ENCODE results near the gene AP3S2. TPM values are rescaled to one million over a fixed set of nuclear protein-coding genes. Genes with fewer than 3 reads are reported as not detected.

AP3S2 gene
- total and polyA plus RNA-seq, 2 experiments from 2014 or later: 9.4 to 93.3 TPM

DNA sequence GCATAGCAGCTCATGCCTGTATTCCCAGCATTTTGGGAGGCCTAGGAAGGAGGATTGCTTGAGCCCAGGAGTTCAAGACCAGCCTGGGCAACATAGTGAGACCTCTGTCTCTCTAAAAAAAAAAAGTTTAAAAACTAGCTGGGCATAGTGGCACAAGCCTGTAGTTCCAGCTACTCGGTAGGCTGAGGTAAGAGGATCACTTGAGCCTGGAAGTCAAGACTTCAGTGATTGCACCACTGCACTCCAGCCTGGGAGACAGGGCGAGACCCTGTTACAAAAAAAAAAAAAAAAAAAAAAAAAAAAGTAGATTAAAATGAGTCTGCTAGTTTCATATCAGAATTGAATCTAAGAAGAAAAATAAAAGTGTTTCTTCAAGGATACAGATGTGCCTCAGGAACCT lies 46.7 kb downstream of the AP3S2 start (continued):
- TF ChIP-seq, protein P1, sequence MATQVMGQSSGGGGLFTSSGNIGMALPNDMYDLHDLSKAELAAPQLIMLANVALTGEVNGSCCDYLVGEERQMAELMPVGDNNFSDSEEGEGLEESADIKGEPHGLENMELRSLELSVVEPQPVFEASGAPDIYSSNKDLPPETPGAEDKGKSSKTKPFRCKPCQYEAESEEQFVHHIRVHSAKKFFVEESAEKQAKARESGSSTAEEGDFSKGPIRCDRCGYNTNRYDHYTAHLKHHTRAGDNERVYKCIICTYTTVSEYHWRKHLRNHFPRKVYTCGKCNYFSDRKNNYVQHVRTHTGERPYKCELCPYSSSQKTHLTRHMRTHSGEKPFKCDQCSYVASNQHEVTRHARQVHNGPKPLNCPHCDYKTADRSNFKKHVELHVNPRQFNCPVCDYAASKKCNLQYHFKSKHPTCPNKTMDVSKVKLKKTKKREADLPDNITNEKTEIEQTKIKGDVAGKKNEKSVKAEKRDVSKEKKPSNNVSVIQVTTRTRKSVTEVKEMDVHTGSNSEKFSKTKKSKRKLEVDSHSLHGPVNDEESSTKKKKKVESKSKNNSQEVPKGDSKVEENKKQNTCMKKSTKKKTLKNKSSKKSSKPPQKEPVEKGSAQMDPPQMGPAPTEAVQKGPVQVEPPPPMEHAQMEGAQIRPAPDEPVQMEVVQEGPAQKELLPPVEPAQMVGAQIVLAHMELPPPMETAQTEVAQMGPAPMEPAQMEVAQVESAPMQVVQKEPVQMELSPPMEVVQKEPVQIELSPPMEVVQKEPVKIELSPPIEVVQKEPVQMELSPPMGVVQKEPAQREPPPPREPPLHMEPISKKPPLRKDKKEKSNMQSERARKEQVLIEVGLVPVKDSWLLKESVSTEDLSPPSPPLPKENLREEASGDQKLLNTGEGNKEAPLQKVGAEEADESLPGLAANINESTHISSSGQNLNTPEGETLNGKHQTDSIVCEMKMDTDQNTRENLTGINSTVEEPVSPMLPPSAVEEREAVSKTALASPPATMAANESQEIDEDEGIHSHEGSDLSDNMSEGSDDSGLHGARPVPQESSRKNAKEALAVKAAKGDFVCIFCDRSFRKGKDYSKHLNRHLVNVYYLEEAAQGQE (IDR thresholded peaks at IDR 0.05; ENCODE audit: unreplicated experiment): no peak
- TF ChIP-seq, protein P2, sequence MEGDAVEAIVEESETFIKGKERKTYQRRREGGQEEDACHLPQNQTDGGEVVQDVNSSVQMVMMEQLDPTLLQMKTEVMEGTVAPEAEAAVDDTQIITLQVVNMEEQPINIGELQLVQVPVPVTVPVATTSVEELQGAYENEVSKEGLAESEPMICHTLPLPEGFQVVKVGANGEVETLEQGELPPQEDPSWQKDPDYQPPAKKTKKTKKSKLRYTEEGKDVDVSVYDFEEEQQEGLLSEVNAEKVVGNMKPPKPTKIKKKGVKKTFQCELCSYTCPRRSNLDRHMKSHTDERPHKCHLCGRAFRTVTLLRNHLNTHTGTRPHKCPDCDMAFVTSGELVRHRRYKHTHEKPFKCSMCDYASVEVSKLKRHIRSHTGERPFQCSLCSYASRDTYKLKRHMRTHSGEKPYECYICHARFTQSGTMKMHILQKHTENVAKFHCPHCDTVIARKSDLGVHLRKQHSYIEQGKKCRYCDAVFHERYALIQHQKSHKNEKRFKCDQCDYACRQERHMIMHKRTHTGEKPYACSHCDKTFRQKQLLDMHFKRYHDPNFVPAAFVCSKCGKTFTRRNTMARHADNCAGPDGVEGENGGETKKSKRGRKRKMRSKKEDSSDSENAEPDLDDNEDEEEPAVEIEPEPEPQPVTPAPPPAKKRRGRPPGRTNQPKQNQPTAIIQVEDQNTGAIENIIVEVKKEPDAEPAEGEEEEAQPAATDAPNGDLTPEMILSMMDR (conservative IDR thresholded peaks at IDR 0.05; ENCODE audit: low read depth in 2 of 2): no peak
- TF ChIP-seq POLR2AphosphoS5 (IDR thresholded peaks at IDR 0.05; ENCODE audit: low read depth): no peak
- TF ChIP-seq STAT1 (IDR thresholded peaks at IDR 0.05; ENCODE audit: unreplicated experiment): no peak
- TF ChIP-seq EZH2phosphoT487 (IDR thresholded peaks at IDR 0.05; ENCODE audit: unreplicated experiment): no peak
- TF ChIP-seq ZNF114 (CRISPR knock-in tag; IDR thresholded peaks at IDR 0.05): no peak
- TF ChIP-seq, protein P3, sequence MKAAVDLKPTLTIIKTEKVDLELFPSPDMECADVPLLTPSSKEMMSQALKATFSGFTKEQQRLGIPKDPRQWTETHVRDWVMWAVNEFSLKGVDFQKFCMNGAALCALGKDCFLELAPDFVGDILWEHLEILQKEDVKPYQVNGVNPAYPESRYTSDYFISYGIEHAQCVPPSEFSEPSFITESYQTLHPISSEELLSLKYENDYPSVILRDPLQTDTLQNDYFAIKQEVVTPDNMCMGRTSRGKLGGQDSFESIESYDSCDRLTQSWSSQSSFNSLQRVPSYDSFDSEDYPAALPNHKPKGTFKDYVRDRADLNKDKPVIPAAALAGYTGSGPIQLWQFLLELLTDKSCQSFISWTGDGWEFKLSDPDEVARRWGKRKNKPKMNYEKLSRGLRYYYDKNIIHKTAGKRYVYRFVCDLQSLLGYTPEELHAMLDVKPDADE (IDR thresholded peaks at IDR 0.05): no peak

DNA sequence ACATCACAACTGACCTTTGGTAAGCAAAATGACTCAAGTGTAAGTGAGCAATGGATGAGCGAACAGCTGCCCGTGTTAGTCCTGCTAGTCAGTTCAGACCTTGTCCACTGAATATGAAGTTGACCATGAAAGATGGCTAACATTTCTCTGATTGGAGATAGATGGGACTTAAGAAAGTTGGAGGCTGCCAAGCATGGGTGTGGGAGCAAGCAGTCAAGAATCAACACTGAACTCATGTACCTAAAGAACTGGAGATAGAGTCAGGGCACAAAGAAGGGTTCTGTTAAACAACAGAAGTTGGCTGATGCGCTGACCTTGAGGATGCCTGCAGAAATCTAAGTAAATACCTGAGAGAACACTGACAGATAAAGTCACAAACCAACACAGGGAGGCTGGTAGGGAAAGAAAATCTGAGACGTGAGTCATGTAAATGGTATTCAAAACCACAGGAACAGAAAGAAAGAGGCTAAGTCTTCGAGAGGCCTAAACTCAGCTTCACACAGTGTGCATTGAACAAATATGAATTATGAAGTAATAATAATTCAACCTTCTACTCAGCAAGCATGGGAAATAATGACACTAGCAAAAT lies 48.4 kb downstream of the AP3S2 start:
- H3K4me3 Mint-ChIP-seq: no peak overlapping the region
- peaks cover 13% of the 10 kb centered on the region; the same call in 2 of the 3 replicates for H3K36me3 Mint-ChIP-seq (ENCODE audit: low read depth)
- peaks cover 3% of the 10 kb centered on the region for H3K27me3 Mint-ChIP-seq (ENCODE audit: insufficient read depth, low read depth, poor library complexity)
- H3K9me3 Mint-ChIP-seq: no peaks in the 10 kb centered on the region
- Histone ChIP-seq H3K4me3 (no peak overlapping the region), H3K36me3 (ENCODE audit: insufficient read depth) (0 out of 2 replicates have a peak, but pooled peaks cover 3% of the 10 kb centered on the region), H3F3A (replicated peaks; ENCODE audit: low read depth) (no peaks in the 10 kb centered on the region), H3K27ac (ENCODE audit: low read depth) (no peak overlapping the region), H3K4me2 (no peak overlapping the region), H3K9me2 (ENCODE audit: insufficient read depth) (no peaks in the 10 kb centered on the region), H2AFZ (no peak overlapping the region), H4K20me1 (replicated peaks; ENCODE audit: insufficient read depth) (no peaks in the 10 kb centered on the region; the same call in 1 of the 2 replicates), H3K4me1 (ENCODE audit: insufficient read depth) (no peaks in the 10 kb centered on the region), H3K27me3 (ENCODE audit: insufficient read depth) (no peaks in the 10 kb centered on the region), H3K79me2 (replicated peaks; ENCODE audit: insufficient read depth) (no peaks in the 10 kb centered on the region)
- ATAC-seq (no peak), DNase-seq (ENCODE audit: low spot score) (no peak)
- no peaks in the 10 kb centered on the region for H3K4me1 Mint-ChIP-seq
- TF ChIP-seq, protein P3 (IDR thresholded peaks at IDR 0.05): no peak
- TF ChIP-seq EZH2phosphoT487 (IDR thresholded peaks at IDR 0.05; ENCODE audit: unreplicated experiment): no peak
- no peak overlapping the region for H3K27ac Mint-ChIP-seq

Measured in GM23338 (cell line).